ENCODE measurements around the gene LDLRAD2.

DNA sequence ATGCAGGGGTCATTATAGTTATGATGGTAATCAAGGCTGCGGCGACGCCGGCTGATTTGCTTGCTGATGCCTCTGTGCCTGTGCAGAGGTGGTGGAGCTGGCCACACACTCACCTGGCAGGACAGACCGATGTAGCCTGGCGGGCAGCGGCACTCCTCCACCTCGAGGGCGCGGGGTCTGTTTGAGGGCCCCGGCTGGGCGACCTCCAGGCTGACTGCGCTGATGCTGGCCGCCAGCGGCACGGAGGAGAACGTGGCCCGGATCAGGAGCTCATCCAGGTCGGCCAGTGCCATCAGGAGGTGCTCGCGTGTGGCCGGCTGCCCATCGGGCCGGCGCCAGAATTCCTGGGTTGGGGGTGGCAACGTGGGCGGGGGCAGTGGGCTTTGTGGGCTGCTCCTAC lies 52.7 kb downstream of the LDLRAD2 start:
- TF ChIP-seq, protein P1, sequence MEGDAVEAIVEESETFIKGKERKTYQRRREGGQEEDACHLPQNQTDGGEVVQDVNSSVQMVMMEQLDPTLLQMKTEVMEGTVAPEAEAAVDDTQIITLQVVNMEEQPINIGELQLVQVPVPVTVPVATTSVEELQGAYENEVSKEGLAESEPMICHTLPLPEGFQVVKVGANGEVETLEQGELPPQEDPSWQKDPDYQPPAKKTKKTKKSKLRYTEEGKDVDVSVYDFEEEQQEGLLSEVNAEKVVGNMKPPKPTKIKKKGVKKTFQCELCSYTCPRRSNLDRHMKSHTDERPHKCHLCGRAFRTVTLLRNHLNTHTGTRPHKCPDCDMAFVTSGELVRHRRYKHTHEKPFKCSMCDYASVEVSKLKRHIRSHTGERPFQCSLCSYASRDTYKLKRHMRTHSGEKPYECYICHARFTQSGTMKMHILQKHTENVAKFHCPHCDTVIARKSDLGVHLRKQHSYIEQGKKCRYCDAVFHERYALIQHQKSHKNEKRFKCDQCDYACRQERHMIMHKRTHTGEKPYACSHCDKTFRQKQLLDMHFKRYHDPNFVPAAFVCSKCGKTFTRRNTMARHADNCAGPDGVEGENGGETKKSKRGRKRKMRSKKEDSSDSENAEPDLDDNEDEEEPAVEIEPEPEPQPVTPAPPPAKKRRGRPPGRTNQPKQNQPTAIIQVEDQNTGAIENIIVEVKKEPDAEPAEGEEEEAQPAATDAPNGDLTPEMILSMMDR (conservative IDR thresholded peaks at IDR 0.05; ENCODE audit: low read length), result no peak
- TF ChIP-seq EZH2phosphoT487 (IDR thresholded peaks at IDR 0.05; ENCODE audit: borderline replicate concordance), result no peak

Measured in Loucy (cell line).